Mesendoderm (in vitro differentiated cells): ENCODE measurements around the gene TSHZ2.
"Not testable (repeated sequence)": the region's sequence is repeated elsewhere in the genome, so short reads cannot be mapped to it uniquely, and the experiment has no call there.

ENCODE experiments used
- DNase-seq: peaks from one replicate; pipeline ENCODE4 v3.0.0; 2013
- H2AK5ac ChIP-seq: 2 replicates; pipeline ENCODE4 v1.6.1; 2013; ENCODE audit warnings: low read length, inconsistent platforms
- H2BK120ac ChIP-seq: 2 replicates; pipeline ENCODE4 v1.6.1; 2013; ENCODE audit warnings: low read depth, mild to moderate bottlenecking, low read length, moderate library complexity, mixed read lengths
- H2BK15ac ChIP-seq: replicated peaks from 2 replicates; pipeline ENCODE4 v1.6.1; 2013; ENCODE audit warnings: low read depth, mild to moderate bottlenecking, moderate library complexity
- H2BK5ac ChIP-seq: 2 replicates; pipeline ENCODE4 v1.6.1; 2013; ENCODE audit warnings: low read length, inconsistent platforms
- H3K18ac ChIP-seq: 2 replicates; pipeline ENCODE4 v1.6.1; 2013; ENCODE audit warnings: mild to moderate bottlenecking, low read length, mixed read lengths
- H3K23ac ChIP-seq: one replicate; pipeline ENCODE4 v1.6.1; 2013; ENCODE audit warnings: low read length
- H3K27ac ChIP-seq: 2 replicates; pipeline ENCODE4 v1.5.1; 2013; ENCODE audit warnings: low read depth, mild to moderate bottlenecking, inconsistent platforms, low read length, moderate library complexity
- H3K27me3 ChIP-seq: 2 replicates; pipeline ENCODE4 v1.6.1; 2013; ENCODE audit warnings: low read length, control low read depth, mild to moderate bottlenecking, inconsistent platforms; ENCODE audit not compliant: insufficient read depth, poor library complexity
- H3K36me3 ChIP-seq: 2 replicates; pipeline ENCODE4 v1.6.1; 2013; ENCODE audit warnings: low read length, inconsistent platforms; ENCODE audit not compliant: control insufficient read depth, insufficient read depth
- H3K4ac ChIP-seq: one replicate; pipeline ENCODE4 v1.6.1; 2013; ENCODE audit warnings: low read depth, mild to moderate bottlenecking, low read length, moderate library complexity
- H3K4me1 ChIP-seq: 2 replicates; pipeline ENCODE4 v1.6.1; 2013; ENCODE audit warnings: low read depth, low read length, inconsistent platforms; ENCODE audit not compliant: control insufficient read depth
- H3K4me2 ChIP-seq: 2 replicates; pipeline ENCODE4 v1.6.1; 2013; ENCODE audit warnings: low read length
- H3K4me3 ChIP-seq: 2 replicates; pipeline ENCODE4 v1.5.1; 2013; ENCODE audit warnings: mild to moderate bottlenecking, low read length
- H3K56ac ChIP-seq: one replicate; pipeline ENCODE4 v1.6.1; 2013; ENCODE audit warnings: low read length
- H3K79me1 ChIP-seq: 2 replicates; pipeline ENCODE4 v1.6.1; 2013; ENCODE audit warnings: low read length, inconsistent platforms
- H3K79me2 ChIP-seq: 2 replicates; pipeline ENCODE4 v1.6.1; 2013; ENCODE audit warnings: mild to moderate bottlenecking, low read length; ENCODE audit not compliant: control insufficient read depth, insufficient read depth
- H3K9ac ChIP-seq: 2 replicates; pipeline ENCODE4 v1.6.1; 2013; ENCODE audit warnings: low read length, inconsistent platforms
- H4K5ac ChIP-seq: one replicate; pipeline ENCODE4 v1.6.1; 2013; ENCODE audit warnings: low read length
- H4K8ac ChIP-seq: one replicate; pipeline ENCODE4 v1.6.1; 2013; ENCODE audit warnings: low read depth, mild to moderate bottlenecking, control low read depth, low read length, moderate library complexity
- WGBS: extraction: QIAGEN DNeasy Blood & Tissue Kit; methylation state at CpG from one replicate; pipeline ENCODE4 v1.1.7; 2013; ENCODE audit warnings: low lambda C conversion rate, missing lambda C conversion rate; ENCODE audit not compliant: insufficient coverage; ENCODE audit errors: extremely low coverage; 5-methylcytosine and 5-hydroxymethylcytosine counted together

Gene TSHZ2

GRCh38 chr20:53524589-53525312, 552.6 kb downstream of the TSHZ2 start:
- Histone ChIP-seq H4K8ac (no peak overlapping the region), H3K4me3 (no peak overlapping the region), H3K4ac (no peak overlapping the region), H2BK120ac (no peak overlapping the region), H2AK5ac (no peak overlapping the region), H3K36me3 (no peaks in the 10 kb centered on the region), H3K4me1 (no peaks in the 10 kb centered on the region), H3K27ac (no peak overlapping the region), H2BK15ac (no peak overlapping the region), H3K9ac (no peak overlapping the region), H2BK5ac (no peak overlapping the region), H3K79me2 (no peaks in the 10 kb centered on the region), H3K4me2 (no peak overlapping the region), H4K5ac (no peak overlapping the region), H3K18ac (no peak overlapping the region), H3K79me1 (no peaks in the 10 kb centered on the region), H3K27me3 (no peaks in the 10 kb centered on the region), H3K23ac (no peak overlapping the region), H3K56ac (no peak overlapping the region)
- no CpG with 5 or more reads among the region's 13 CpGs for WGBS
- no peak for DNase-seq

DNA sequence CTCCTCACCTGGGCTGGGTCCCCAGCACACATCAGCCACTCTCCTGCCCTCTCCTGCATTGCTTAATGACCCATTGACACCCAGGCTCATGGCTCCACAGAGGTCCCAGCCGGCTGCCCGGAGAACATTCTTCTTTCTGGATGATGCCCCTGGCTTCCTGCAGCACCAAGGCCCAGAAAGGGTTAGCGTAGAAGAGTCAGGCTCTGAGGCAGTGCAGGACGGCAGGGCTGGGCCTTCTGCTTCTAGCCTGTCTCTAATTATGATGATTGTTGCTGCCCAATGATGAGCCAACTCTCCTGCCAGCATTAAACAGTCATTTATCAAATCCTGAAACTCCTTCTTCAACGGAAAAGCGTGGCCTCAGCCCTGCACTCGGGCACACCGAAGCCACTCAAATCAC, 555.0 kb downstream of the TSHZ2 start:
- Histone ChIP-seq H3K9ac (no peak overlapping the region), H3K56ac (no peak overlapping the region), H3K36me3 (no peaks in the 10 kb centered on the region), H3K23ac (no peak overlapping the region), H4K8ac (no peak overlapping the region), H2BK5ac (no peak overlapping the region), H3K27me3 (no peaks in the 10 kb centered on the region), H3K79me2 (no peaks in the 10 kb centered on the region), H4K5ac (no peak overlapping the region), H3K27ac (no peak overlapping the region), H3K4me1 (no peaks in the 10 kb centered on the region), H3K4me2 (no peak overlapping the region), H2BK120ac (no peak overlapping the region), H3K4ac (no peak overlapping the region), H2BK15ac (no peak overlapping the region), H2AK5ac (no peak overlapping the region), H3K4me3 (no peak overlapping the region), H3K18ac (no peak overlapping the region), H3K79me1 (no peaks in the 10 kb centered on the region)
- DNase-seq: no peak
- WGBS: no CpG with 5 or more reads among the region's 8 CpGs

DNA sequence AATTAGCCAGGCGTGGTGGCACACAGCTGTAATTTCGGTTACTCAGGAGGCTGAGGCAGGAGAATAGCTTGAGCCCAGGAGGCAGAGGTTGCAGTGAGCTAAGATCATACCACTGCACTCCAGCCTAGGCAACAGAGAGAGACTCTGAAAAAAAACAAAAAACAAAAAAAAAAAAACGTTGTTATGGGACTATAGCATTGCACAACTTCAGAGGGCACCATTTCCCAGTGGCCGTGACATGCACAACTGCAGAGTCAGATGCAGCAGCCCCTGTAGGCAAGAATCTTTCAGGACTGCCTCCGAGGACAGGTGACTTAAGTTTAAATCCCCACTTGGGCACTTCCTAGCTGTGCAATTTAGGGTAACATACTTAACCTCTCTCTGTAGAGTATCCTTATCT, 557.5 kb downstream of the TSHZ2 start:
- Histone ChIP-seq H3K79me1 (no peaks in the 10 kb centered on the region), H3K27ac (no peak overlapping the region), H3K27me3 (no peaks in the 10 kb centered on the region), H2AK5ac (no peak overlapping the region), H3K56ac (no peak overlapping the region), H2BK5ac (no peak overlapping the region), H3K18ac (no peak overlapping the region), H3K4me1 (no peaks in the 10 kb centered on the region), H3K79me2 (no peaks in the 10 kb centered on the region), H2BK15ac (no peak overlapping the region), H4K8ac (no peak overlapping the region), H3K4me3 (no peak overlapping the region), H3K4ac (no peak overlapping the region), H3K36me3 (no peaks in the 10 kb centered on the region), H4K5ac (no peak overlapping the region), H2BK120ac (no peak overlapping the region), H3K9ac (no peak overlapping the region), H3K23ac (no peak overlapping the region), H3K4me2 (no peak overlapping the region)
- WGBS: no CpG with 5 or more reads among the region's 5 CpGs
- peak; percentile 24 for DNase-seq

DNA sequence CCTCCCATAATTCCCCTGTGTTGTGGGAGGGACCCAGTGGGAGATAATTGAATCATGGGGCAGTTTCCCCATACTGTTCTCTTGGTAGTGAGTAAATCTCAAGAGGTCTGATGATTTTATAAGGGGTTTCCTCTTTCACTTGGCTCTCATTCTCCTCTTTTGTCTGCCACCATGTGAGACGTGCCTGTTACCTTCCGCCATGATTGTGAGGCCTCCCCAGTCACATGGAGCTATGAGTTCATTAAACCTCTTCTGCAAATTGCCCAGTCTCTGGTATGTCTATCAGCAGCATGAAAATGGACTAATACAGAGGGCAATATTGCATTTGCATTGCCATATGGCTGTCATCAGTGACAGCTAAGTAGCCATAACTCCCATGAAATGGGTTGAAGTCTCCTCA, 558.3 kb downstream of the TSHZ2 start:
- H3K79me1 ChIP-seq: no peaks in the 10 kb centered on the region
- H3K18ac ChIP-seq: no peak overlapping the region
- H3K9ac ChIP-seq: no peak overlapping the region
- no peak overlapping the region for H3K4me2 ChIP-seq
- H4K8ac ChIP-seq: no peak overlapping the region
- H3K4me1 ChIP-seq: no peaks in the 10 kb centered on the region
- no peak overlapping the region for H4K5ac ChIP-seq
- H2BK15ac ChIP-seq: no peak overlapping the region
- H2AK5ac ChIP-seq: no peak overlapping the region
- no peaks in the 10 kb centered on the region for H3K27me3 ChIP-seq
- no peak overlapping the region for H2BK120ac ChIP-seq
- WGBS: no CpG with 5 or more reads among the region's 2 CpGs
- no peak overlapping the region for H2BK5ac ChIP-seq
- no peak overlapping the region for H3K4me3 ChIP-seq
- no peaks in the 10 kb centered on the region for H3K36me3 ChIP-seq
- H3K56ac ChIP-seq: no peak overlapping the region
- no peaks in the 10 kb centered on the region for H3K79me2 ChIP-seq
- H3K27ac ChIP-seq: no peak overlapping the region
- no peak overlapping the region for H3K23ac ChIP-seq
- H3K4ac ChIP-seq: no peak overlapping the region
- DNase-seq: no peak

- H4K5ac ChIP-seq, H3K79me2 ChIP-seq, H3K27me3 ChIP-seq, H3K36me3 ChIP-seq, H3K56ac ChIP-seq, DNase-seq, H3K27ac ChIP-seq, H4K8ac ChIP-seq, H2AK5ac ChIP-seq, H3K79me1 ChIP-seq, H3K9ac ChIP-seq, H3K4me3 ChIP-seq, H2BK5ac ChIP-seq, H3K4ac ChIP-seq, H2BK120ac ChIP-seq, H2BK15ac ChIP-seq, H3K23ac ChIP-seq, H3K4me2 ChIP-seq, H3K18ac ChIP-seq, H3K4me1 ChIP-seq: not testable (repeated sequence)
- WGBS: no CpG with 5 or more reads among the region's 6 CpGs
Measured at GRCh38 chr20:53532654-53533312, 560.6 kb downstream of the TSHZ2 start.
